DMS153 treated with DMSO at 0.1 percent for 48 hours (cell line): ENCODE results near the gene TEX101.
A peak's percentile ranks its signal among the peaks of the same experiment; 100 is the strongest.
"Not testable (repeated sequence)": the region's sequence is repeated elsewhere in the genome, so short reads cannot be mapped to it uniquely, and the experiment has no call there.

Source experiments
- DNase-seq: peaks from one replicate; lab custom pipeline; 2025; ENCODE audit not compliant: unreplicated experiment; lab: John Stamatoyannopoulos, UW

The TEX101 gene

GRCh38 chr19:43414554-43414953 is at the start of gene TEX101:
TSS of gene TEX101 (plus strand) at chr19:43414890. CDS start at chr19:43415920, 1,030 bp downstream.
- DNase-seq: no peak

GRCh38 chr19:43365677-43366076 is 49.0 kb upstream of the TEX101 start:
- not testable (repeated sequence) for DNase-seq

- no peak for DNase-seq
Observed at GRCh38 chr19:43367822-43368221, 46.9 kb upstream of the TEX101 start.

- not testable (repeated sequence) for DNase-seq
Observed at GRCh38 chr19:43368897-43369296, 45.8 kb upstream of the TEX101 start.

- no peak for DNase-seq
Observed at GRCh38 chr19:43371909-43372308, 42.8 kb upstream of the TEX101 start.

GRCh38 chr19:43372462-43372861 is 42.2 kb upstream of the TEX101 start:
- no peak for DNase-seq

GRCh38 chr19:43377624-43378023 is 37.1 kb upstream of the TEX101 start:
- not testable (repeated sequence) for DNase-seq

- no peak for DNase-seq
Observed at GRCh38 chr19:43380008-43380407, 34.7 kb upstream of the TEX101 start.

GRCh38 chr19:43380771-43381386 is 33.8 kb upstream of the TEX101 start:
- DNase-seq: no peak

GRCh38 chr19:43382586-43383216 is 32.0 kb upstream of the TEX101 start:
- DNase-seq: not testable (repeated sequence)

- DNase-seq: not testable (repeated sequence)
Observed at GRCh38 chr19:43383254-43383653, 31.4 kb upstream of the TEX101 start.

GRCh38 chr19:43383759-43384158 is 30.9 kb upstream of the TEX101 start:
- not testable (repeated sequence) for DNase-seq

GRCh38 chr19:43390903-43391551 is 23.7 kb upstream of the TEX101 start:
- peak; percentile 93 for DNase-seq

GRCh38 chr19:43391552-43391935 is 23.1 kb upstream of the TEX101 start:
- DNase-seq: peak; percentile 63

- DNase-seq: not testable (repeated sequence)
Observed at GRCh38 chr19:43393501-43393900, 21.2 kb upstream of the TEX101 start.

- DNase-seq: peak; percentile 62
Observed at GRCh38 chr19:43395561-43395960, 19.1 kb upstream of the TEX101 start.

GRCh38 chr19:43406297-43406696 is 8.4 kb upstream of the TEX101 start:
- DNase-seq: no peak

GRCh38 chr19:43407416-43408005 is 7.2 kb upstream of the TEX101 start:
- no peak for DNase-seq

- DNase-seq: no peak
Observed at GRCh38 chr19:43408043-43408442, 6.6 kb upstream of the TEX101 start.

GRCh38 chr19:43409415-43409814 is 5.3 kb upstream of the TEX101 start:
- DNase-seq: no peak

- DNase-seq: no peak
Observed at GRCh38 chr19:43412441-43412840, 2.2 kb upstream of the TEX101 start.
